A549 (cell line): ENCODE data around the gene ATF7IP.

Source experiments
- BHLHE40 ChIP-seq: IDR thresholded peaks from 2 replicates; pipeline ENCODE4 v1.6.1; 2012; ENCODE audit warnings: low read depth, low read length, inconsistent platforms
- CEBPB ChIP-seq, 2 experiments: fragments of >200 bp in 1 of 2; sonication (Bioruptor Twin) in 1 of 2; formaldehyde crosslinking in 1 of 2; IDR thresholded peaks; 2 replicates each; pipeline ENCODE4 v1.6.1; 2012 to 2016
- CTCF ChIP-seq: fragments of >200 bp; sonication (Bioruptor Twin); formaldehyde crosslinking; IDR thresholded peaks from 3 replicates; pipeline ENCODE4 v1.5.1; 2016
- HDAC2 ChIP-seq: fragments of 200-600 bp; sonication (generic); IDR thresholded peaks from 2 replicates; pipeline ENCODE4 v1.6.1; 2016
- HMGXB4 ChIP-seq: fragments of 250-450 bp; sonication (Bioruptor Pico); IDR thresholded peaks from 2 replicates; pipeline ENCODE4 v1.5.0; 2021; ENCODE audit warnings: mild to moderate bottlenecking, moderate library complexity, borderline replicate concordance
- HOXB5 ChIP-seq: fragments of 250-450 bp; sonication (Bioruptor Pico); IDR thresholded peaks from 2 replicates; pipeline ENCODE4 v1.5.0; 2020; ENCODE audit warnings: mild to moderate bottlenecking, moderate library complexity
- JUN ChIP-seq, 2 experiments: fragments of >200 bp; sonication (Bioruptor Twin); formaldehyde crosslinking; IDR thresholded peaks; 2 replicates in 1 of 2; 3 replicates in 1 of 2; pipeline ENCODE4 v1.6.1; 2016 to 2017
- MYC ChIP-seq: IDR thresholded peaks from 2 replicates; pipeline ENCODE4 v1.6.1; 2012; ENCODE audit warnings: mild to moderate bottlenecking, inconsistent platforms, low read length, improper control_type of control experiment, borderline replicate concordance
- POLR2A ChIP-seq: IDR thresholded peaks from 2 replicates; pipeline ENCODE4 v1.6.1; 2012; ENCODE audit warnings: mild to moderate bottlenecking, low read length
- POLR2AphosphoS2 ChIP-seq: conservative IDR thresholded peaks from 2 replicates; pipeline ENCODE4 v1.6.1; 2012; ENCODE audit warnings: low read length, improper control_type of control experiment, inconsistent platforms
- TP53 ChIP-seq: fragments of 250-450 bp; sonication (Bioruptor Pico); IDR thresholded peaks from 2 replicates; pipeline ENCODE4 v1.5.0; 2021; ENCODE audit warnings: mild to moderate bottlenecking, moderate library complexity

GRCh38 chr12:14395074-14395778 lies 29.7 kb downstream of the ATF7IP start:
- TF ChIP-seq CTCF (no peak), MYC (no peak), HDAC2 (no peak), CEBPB (IDR thresholded peaks at IDR 0.05) (no peak), POLR2A (no peak), POLR2AphosphoS2 (no peak), JUN (IDR thresholded peaks at IDR 0.05) (no peak), BHLHE40 (no peak), HMGXB4 (CRISPR knock-in tag) (no peak), TP53 (CRISPR knock-in tag) (no peak), HOXB5 (CRISPR knock-in tag) (no peak)
